ENCODE measurements around the gene EIF1AD.
A peak's percentile ranks its signal among the peaks of the same experiment; 100 is the strongest.

Gene EIF1AD

DNA sequence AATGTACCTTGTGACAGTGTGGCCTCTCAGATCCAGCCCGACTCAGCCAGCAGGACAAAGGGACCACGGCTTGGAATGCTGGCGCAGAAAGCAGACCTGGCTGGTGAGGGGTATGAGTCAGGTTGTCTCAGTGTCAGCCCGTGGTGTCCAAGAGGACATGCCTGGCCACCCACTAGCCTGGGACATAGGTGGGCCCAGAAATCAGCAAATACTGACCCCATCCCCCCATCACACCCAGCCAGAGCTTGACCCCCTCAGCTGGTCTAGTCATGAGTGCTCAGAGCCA, 4.9 kb upstream of the EIF1AD start:
- no peak overlapping the region for H3K9ac ChIP-seq (ENCODE audit: low read depth, low read length, poor library complexity, severe bottlenecking)
- H3K4me1 ChIP-seq (ENCODE audit: insufficient read depth, low read length, poor library complexity, severe bottlenecking), result peaks cover 16% of the 10 kb centered on the region
- no peak overlapping the region for H2AFZ ChIP-seq (ENCODE audit: low read length)
- H3K9me3 ChIP-seq (ENCODE audit: insufficient read depth, low read depth, low read length), result no peaks in the 10 kb centered on the region
- no peaks in the 10 kb centered on the region for H3F3A ChIP-seq (ENCODE audit: low read depth)
- no peaks in the 10 kb centered on the region; the same call in 1 of the 2 replicates for H3K36me3 ChIP-seq (ENCODE audit: insufficient read depth, low read length)
- no peak overlapping the region for H3K4me2 ChIP-seq (ENCODE audit: low read depth, low read length, poor library complexity, severe bottlenecking)
- peaks cover 24% of the 10 kb centered on the region for H3K79me2 ChIP-seq (ENCODE audit: insufficient read depth, low read length)
- peaks cover 7% of the 10 kb centered on the region for H4K20me1 ChIP-seq (ENCODE audit: insufficient read depth, low read length, poor library complexity, severe bottlenecking)
- H3K27me3 ChIP-seq (ENCODE audit: insufficient read depth, low read length, poor library complexity, severe bottlenecking), result no peaks in the 10 kb centered on the region
- no peak overlapping the region for H3K4me3 ChIP-seq (ENCODE audit: low read length, poor library complexity, severe bottlenecking)
- TF ChIP-seq EZH2phosphoT487 (IDR thresholded peaks at IDR 0.05; ENCODE audit: borderline replicate concordance), result no peak
- TF ChIP-seq, protein P1, sequence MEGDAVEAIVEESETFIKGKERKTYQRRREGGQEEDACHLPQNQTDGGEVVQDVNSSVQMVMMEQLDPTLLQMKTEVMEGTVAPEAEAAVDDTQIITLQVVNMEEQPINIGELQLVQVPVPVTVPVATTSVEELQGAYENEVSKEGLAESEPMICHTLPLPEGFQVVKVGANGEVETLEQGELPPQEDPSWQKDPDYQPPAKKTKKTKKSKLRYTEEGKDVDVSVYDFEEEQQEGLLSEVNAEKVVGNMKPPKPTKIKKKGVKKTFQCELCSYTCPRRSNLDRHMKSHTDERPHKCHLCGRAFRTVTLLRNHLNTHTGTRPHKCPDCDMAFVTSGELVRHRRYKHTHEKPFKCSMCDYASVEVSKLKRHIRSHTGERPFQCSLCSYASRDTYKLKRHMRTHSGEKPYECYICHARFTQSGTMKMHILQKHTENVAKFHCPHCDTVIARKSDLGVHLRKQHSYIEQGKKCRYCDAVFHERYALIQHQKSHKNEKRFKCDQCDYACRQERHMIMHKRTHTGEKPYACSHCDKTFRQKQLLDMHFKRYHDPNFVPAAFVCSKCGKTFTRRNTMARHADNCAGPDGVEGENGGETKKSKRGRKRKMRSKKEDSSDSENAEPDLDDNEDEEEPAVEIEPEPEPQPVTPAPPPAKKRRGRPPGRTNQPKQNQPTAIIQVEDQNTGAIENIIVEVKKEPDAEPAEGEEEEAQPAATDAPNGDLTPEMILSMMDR (conservative IDR thresholded peaks at IDR 0.05; ENCODE audit: low read length), result no peak
- H3K9me2 ChIP-seq (replicated peaks; ENCODE audit: low read depth, low read length), result no peaks in the 10 kb centered on the region

DNA sequence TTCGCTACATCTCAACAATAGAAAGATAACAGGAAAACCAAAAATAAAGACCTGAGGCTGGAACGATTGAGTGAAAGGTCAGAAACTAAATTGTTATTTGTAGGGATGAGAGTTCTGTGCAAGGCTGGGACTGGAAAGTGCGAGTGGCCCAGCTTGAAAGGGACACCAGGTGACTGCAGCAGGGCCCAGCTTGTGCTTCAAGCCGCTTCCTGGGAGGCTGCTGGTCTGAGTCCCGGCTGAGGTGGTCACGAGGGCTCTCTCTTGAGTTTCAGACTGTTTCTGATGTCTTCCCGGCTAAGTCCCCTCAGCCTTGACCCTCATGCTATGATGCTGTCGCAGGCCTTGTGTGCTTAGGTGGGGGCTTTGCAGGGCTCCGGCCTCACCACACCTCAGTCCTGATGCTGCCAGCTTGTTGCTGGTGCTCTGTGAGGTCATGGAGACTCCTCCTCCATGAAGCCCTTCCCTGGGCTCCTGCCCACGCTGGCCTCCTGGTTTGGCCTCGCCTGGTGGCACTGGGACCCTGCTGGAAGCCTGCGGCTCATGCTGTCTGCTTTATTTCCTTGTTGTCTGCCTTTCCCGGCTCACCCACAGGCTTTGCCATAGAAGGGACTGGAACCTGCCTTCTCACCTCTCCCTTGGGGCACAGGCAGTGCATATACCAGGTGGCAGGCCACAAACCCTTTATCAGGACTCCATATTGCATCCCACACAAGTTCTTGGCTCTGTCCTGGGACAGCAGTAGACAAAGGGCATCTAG, 4.4 kb upstream of the EIF1AD start:
- Histone ChIP-seq H2AFZ (ENCODE audit: low read length) (no peak overlapping the region), H3K4me2 (ENCODE audit: low read depth, low read length, poor library complexity, severe bottlenecking) (no peak overlapping the region), H4K20me1 (ENCODE audit: insufficient read depth, low read length, poor library complexity, severe bottlenecking) (peaks cover 10% of the 10 kb centered on the region), H3K79me2 (ENCODE audit: insufficient read depth, low read length) (peaks cover 29% of the 10 kb centered on the region), H3F3A (ENCODE audit: low read depth) (no peaks in the 10 kb centered on the region), H3K9ac (ENCODE audit: low read depth, low read length, poor library complexity, severe bottlenecking) (no peak overlapping the region), H3K4me3 (ENCODE audit: low read length, poor library complexity, severe bottlenecking) (no peak overlapping the region), H3K36me3 (ENCODE audit: insufficient read depth, low read length) (no peaks in the 10 kb centered on the region; the same call in 1 of the 2 replicates), H3K9me3 (ENCODE audit: insufficient read depth, low read depth, low read length) (no peaks in the 10 kb centered on the region), H3K27me3 (ENCODE audit: insufficient read depth, low read length, poor library complexity, severe bottlenecking) (no peaks in the 10 kb centered on the region), H3K9me2 (replicated peaks; ENCODE audit: low read depth, low read length) (no peaks in the 10 kb centered on the region), H3K4me1 (ENCODE audit: insufficient read depth, low read length, poor library complexity, severe bottlenecking) (peaks cover 16% of the 10 kb centered on the region)
- TF ChIP-seq EZH2phosphoT487 (IDR thresholded peaks at IDR 0.05; ENCODE audit: borderline replicate concordance), result no peak
- TF ChIP-seq, protein P1 (conservative IDR thresholded peaks at IDR 0.05; ENCODE audit: low read length), result no peak

DNA sequence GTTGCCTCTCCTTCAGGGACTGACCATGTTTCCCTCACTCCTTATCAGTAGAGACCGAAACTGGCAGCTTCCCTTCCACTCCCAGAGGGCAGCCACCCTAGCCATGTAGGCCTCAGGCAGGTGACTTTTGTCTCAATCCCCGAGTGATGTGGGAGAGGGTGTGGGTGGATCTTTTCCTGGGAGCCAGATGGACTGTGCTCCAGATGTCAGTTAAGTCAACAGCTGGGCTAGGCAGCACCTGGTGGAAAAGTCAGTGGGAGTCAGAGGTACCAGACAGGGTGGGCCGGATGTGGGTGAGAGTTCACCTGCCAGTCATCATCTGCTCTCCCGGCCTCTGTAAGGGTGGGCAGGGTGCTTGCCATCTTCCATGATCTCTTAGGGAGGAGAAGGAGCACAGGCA, 2.2 kb upstream of the EIF1AD start:
- Histone ChIP-seq H3K4me1 (ENCODE audit: insufficient read depth, low read length, poor library complexity, severe bottlenecking) (peaks cover 30% of the 10 kb centered on the region), H3K9me2 (replicated peaks; ENCODE audit: low read depth, low read length) (no peaks in the 10 kb centered on the region), H3K9me3 (ENCODE audit: insufficient read depth, low read depth, low read length) (no peaks in the 10 kb centered on the region), H2AFZ (ENCODE audit: low read length) (no peak overlapping the region), H3K4me2 (ENCODE audit: low read depth, low read length, poor library complexity, severe bottlenecking) (peak overlapping the region; percentile 83), H3K9ac (ENCODE audit: low read depth, low read length, poor library complexity, severe bottlenecking) (peak overlapping the region; percentile 40), H3K27me3 (ENCODE audit: insufficient read depth, low read length, poor library complexity, severe bottlenecking) (no peaks in the 10 kb centered on the region), H3F3A (ENCODE audit: low read depth) (no peaks in the 10 kb centered on the region), H3K36me3 (ENCODE audit: insufficient read depth, low read length) (peaks cover 10% of the 10 kb centered on the region; the same call in 1 of the 2 replicates), H3K79me2 (ENCODE audit: insufficient read depth, low read length) (peaks cover 49% of the 10 kb centered on the region), H4K20me1 (ENCODE audit: insufficient read depth, low read length, poor library complexity, severe bottlenecking) (peaks cover 23% of the 10 kb centered on the region), H3K4me3 (ENCODE audit: low read length, poor library complexity, severe bottlenecking) (peak overlapping the region; percentile 2)
- TF ChIP-seq, protein P1 (conservative IDR thresholded peaks at IDR 0.05; ENCODE audit: low read length), result no peak
- TF ChIP-seq EZH2phosphoT487 (IDR thresholded peaks at IDR 0.05; ENCODE audit: borderline replicate concordance), result no peak

Measured in Loucy (cell line).